Measurements from ENCODE around the gene MYO1G. TPM values are rescaled to one million over a fixed set of nuclear protein-coding genes. Genes with fewer than 3 reads are reported as not detected.

The MYO1G gene
- total RNA-seq, 1 experiment from 2014 or later: 0.36 TPM

DNA sequence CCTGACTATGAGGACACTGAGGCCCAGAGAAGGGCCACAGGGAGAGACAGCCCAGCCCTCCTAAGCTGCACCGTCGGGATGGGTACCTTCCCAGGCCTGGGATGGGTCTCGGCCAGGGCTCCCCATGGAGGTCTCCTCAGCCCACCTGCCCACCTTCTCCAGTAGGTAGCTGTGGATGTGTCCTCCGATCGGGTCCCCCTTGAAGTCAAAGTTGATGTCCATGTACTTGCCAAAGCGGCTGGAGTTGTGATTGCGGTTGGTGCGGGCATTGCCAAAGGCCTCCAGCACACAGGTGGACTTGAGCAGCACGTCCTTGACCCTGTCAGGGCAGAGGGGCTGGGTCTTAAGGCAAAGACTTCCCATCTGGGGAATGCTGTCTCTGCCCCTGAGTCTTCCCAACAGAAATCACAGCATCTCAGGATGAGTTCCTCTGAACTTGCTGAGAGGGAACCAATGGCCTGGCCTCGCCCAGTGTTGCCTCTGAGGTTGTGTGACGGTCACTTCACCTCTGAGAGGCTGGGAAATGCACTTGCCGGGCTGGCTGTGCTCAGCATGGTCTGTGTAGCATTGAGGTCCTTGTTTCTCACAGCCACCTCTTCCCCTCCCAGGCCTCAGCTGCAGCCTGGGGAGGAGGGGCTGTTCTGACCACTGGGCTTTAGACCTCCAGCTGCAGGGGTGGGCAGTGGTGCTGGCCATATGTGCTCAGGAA, 3.3 kb downstream of the MYO1G start:
- H3K4me3 Mint-ChIP-seq (ENCODE audit: unreplicated experiment): no peak overlapping the region
- no TSS peak for BruUV-seq (replicated peaks)
- no peaks in the 10 kb centered on the region for H3K27me3 ChIP-seq (replicated peaks; ENCODE audit: control insufficient read depth, insufficient read depth, low read length)
- no peak overlapping the region for H3K4me3 ChIP-seq (ENCODE audit: low read depth, low read length)
- peaks cover 19% of the 10 kb centered on the region for H3K4me1 ChIP-seq
- H3K27ac Mint-ChIP-seq (ENCODE audit: unreplicated experiment): no peak overlapping the region
- CTCF ChIA-PET: interaction anchor here (0.6 kb wide), 1 partner anchor 24 kb away, joined by 4 read pairs; no protein-coding TSS in a partner anchor
- POLR2A ChIA-PET: no interaction called here
- H3K4me1 Mint-ChIP-seq (ENCODE audit: low read depth, unreplicated experiment): peaks cover 7% of the 10 kb centered on the region
- H3K9me3 Mint-ChIP-seq (ENCODE audit: unreplicated experiment): no peaks in the 10 kb centered on the region
- TF ChIP-seq, protein P1, sequence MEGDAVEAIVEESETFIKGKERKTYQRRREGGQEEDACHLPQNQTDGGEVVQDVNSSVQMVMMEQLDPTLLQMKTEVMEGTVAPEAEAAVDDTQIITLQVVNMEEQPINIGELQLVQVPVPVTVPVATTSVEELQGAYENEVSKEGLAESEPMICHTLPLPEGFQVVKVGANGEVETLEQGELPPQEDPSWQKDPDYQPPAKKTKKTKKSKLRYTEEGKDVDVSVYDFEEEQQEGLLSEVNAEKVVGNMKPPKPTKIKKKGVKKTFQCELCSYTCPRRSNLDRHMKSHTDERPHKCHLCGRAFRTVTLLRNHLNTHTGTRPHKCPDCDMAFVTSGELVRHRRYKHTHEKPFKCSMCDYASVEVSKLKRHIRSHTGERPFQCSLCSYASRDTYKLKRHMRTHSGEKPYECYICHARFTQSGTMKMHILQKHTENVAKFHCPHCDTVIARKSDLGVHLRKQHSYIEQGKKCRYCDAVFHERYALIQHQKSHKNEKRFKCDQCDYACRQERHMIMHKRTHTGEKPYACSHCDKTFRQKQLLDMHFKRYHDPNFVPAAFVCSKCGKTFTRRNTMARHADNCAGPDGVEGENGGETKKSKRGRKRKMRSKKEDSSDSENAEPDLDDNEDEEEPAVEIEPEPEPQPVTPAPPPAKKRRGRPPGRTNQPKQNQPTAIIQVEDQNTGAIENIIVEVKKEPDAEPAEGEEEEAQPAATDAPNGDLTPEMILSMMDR (IDR thresholded peaks at IDR 0.05; ENCODE audit: insufficient read depth in 1 of 2, low read depth in 1 of 2, low read length in 1 of 2, severe bottlenecking in 1 of 2, unreplicated experiment in 1 of 2): no peak
- H3K27me3 Mint-ChIP-seq (ENCODE audit: insufficient read depth, unreplicated experiment): no peaks in the 10 kb centered on the region
- DNase-seq: no peak
- H3K9me3 ChIP-seq: no peaks in the 10 kb centered on the region
- H3K36me3 Mint-ChIP-seq (ENCODE audit: insufficient read depth, unreplicated experiment): peaks cover 10% of the 10 kb centered on the region
- H3K36me3 ChIP-seq (ENCODE audit: control insufficient read depth, insufficient read depth, low read length): no peaks in the 10 kb centered on the region
- intact Hi-C loops (cut with micrococcal nuclease; ENCODE audit: unreplicated experiment): no loop called here

DNA sequence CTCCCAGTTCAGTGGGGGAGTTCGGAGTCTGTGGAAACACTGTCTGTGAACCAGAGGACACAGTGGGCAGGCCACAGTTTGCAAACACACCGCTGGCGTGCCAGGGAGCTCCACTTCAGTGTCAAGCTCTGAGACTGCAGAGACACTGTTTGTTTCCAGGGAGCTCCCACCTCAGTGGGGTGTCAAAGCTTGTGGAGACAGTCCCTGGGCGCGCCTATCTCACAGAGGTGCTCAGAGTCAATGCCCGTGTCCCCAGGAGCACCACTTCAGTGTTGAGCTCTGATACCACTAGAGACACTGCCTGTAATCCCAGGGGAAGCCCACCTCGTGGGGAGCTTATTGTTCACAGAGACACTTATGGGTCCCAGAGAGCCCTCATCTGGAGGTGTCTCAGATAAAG, 4.3 kb downstream of the MYO1G start:
- BruUV-seq (replicated peaks): no TSS peak
- TF ChIP-seq, protein P1 (IDR thresholded peaks at IDR 0.05; ENCODE audit: insufficient read depth in 1 of 2, low read depth in 1 of 2, low read length in 1 of 2, severe bottlenecking in 1 of 2, unreplicated experiment in 1 of 2): no peak

DNA sequence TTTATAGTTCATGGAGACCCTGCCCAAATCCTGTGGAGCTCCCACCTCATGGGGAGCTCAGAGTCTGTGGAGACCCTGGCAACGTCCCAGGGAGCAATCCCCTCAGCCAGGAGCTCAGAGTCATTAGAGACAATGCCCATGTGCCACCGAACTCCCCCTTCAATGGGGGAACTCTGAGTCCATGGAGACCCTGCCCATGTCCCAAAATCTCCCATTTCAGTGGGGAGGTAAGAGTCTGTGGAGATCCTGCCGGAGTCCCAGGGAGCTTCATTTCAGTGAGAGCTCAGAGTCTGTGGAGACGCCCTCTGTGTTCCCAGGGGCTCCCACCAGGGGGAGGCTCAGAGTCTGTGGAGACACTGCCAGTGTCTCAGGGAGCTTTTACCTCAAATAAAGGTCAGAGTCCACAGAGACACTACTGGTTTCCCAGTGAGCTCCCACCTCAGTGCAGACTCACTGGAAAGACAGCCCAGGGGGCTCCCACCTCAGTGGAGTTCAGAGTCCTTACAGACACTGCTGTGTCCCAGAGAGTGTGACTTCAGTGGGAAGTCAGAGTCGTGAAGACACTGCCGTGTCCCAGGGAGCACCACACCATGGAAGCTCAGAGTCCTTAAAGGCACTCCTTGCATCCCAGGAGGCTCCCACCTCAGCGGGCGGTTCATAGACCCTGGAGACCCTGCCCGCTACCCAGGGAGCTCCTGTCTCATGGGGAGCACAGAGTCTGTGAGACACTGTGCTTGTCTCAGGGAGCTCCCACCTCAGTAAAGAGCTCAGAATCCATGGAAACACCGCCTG, 5.0 kb downstream of the MYO1G start:
- ChIA-PET CTCF (interaction anchor here (0.6 to 2.7 kb wide), 12 partner anchors 9 to 473 kb away, joined by 3 to 29 read pairs (median 4); partner anchors contain the start of gene CCM2), POLR2A (interaction anchor here (0.6 to 2.8 kb wide), 7 partner anchors 8 to 88 kb away, joined by 3 to 14 read pairs (median 5); partner anchors contain the start of genes CCM2 and PURB)
- BruUV-seq (replicated peaks): no TSS peak
- Mint-ChIP-seq H3K36me3 (ENCODE audit: insufficient read depth, unreplicated experiment) (no peaks in the 10 kb centered on the region), H3K4me3 (ENCODE audit: unreplicated experiment) (no peak overlapping the region), H3K4me1 (ENCODE audit: low read depth, unreplicated experiment) (no peaks in the 10 kb centered on the region), H3K27ac (ENCODE audit: unreplicated experiment) (no peak overlapping the region), H3K27me3 (ENCODE audit: insufficient read depth, unreplicated experiment) (no peaks in the 10 kb centered on the region), H3K9me3 (ENCODE audit: unreplicated experiment) (no peaks in the 10 kb centered on the region)
- H3K4me3 ChIP-seq (ENCODE audit: low read depth, low read length): no peak overlapping the region
- peaks cover 9% of the 10 kb centered on the region; the same call in 1 of the 2 replicates for H3K4me1 ChIP-seq
- H3K27me3 ChIP-seq (replicated peaks; ENCODE audit: control insufficient read depth, insufficient read depth, low read length): no peaks in the 10 kb centered on the region
- intact Hi-C loops (cut with micrococcal nuclease; ENCODE audit: unreplicated experiment): loop anchor here (2.0 kb wide), 1 partner anchor 163 kb away; no protein-coding TSS in a partner anchor
- DNase-seq: peak; percentile 53 to 59
- no peaks in the 10 kb centered on the region for H3K36me3 ChIP-seq (ENCODE audit: control insufficient read depth, insufficient read depth, low read length)
- TF ChIP-seq, protein P1 (IDR thresholded peaks at IDR 0.05; ENCODE audit: insufficient read depth in 1 of 2, low read depth in 1 of 2, low read length in 1 of 2, severe bottlenecking in 1 of 2, unreplicated experiment in 1 of 2): peak; percentile 44 to 63
- H3K9me3 ChIP-seq: no peaks in the 10 kb centered on the region

More for the DNA sequence above, 4.3 kb downstream of the MYO1G start:
- peaks cover under 1% of the 10 kb centered on the region for H3K4me1 Mint-ChIP-seq (ENCODE audit: low read depth, unreplicated experiment)
- H3K9me3 Mint-ChIP-seq (ENCODE audit: unreplicated experiment): no peaks in the 10 kb centered on the region
- peaks cover 6% of the 10 kb centered on the region for H3K36me3 Mint-ChIP-seq (ENCODE audit: insufficient read depth, unreplicated experiment)
- Histone ChIP-seq H3K4me3 (ENCODE audit: low read depth, low read length) (no peak overlapping the region), H3K4me1 (peaks cover 10% of the 10 kb centered on the region), H3K27me3 (replicated peaks; ENCODE audit: control insufficient read depth, insufficient read depth, low read length) (no peaks in the 10 kb centered on the region), H3K36me3 (ENCODE audit: control insufficient read depth, insufficient read depth, low read length) (no peaks in the 10 kb centered on the region), H3K9me3 (no peaks in the 10 kb centered on the region)
- no peak overlapping the region for H3K4me3 Mint-ChIP-seq (ENCODE audit: unreplicated experiment)
- H3K27me3 Mint-ChIP-seq (ENCODE audit: insufficient read depth, unreplicated experiment): no peaks in the 10 kb centered on the region
- ChIA-PET POLR2A (interaction anchor here (1.4 to 2.8 kb wide), 3 partner anchors 9 to 12 kb away, joined by 4 to 14 read pairs (median 5); no protein-coding TSS in a partner anchor), CTCF (interaction anchor here (0.6 to 2.7 kb wide), 4 partner anchors 26 to 161 kb away, joined by 3 to 29 read pairs (median 18); partner anchors contain the start of gene CCM2)
- intact Hi-C loops (cut with micrococcal nuclease; ENCODE audit: unreplicated experiment): no loop called here
- DNase-seq: no peak
- H3K27ac Mint-ChIP-seq (ENCODE audit: unreplicated experiment): no peak overlapping the region

All from Caco-2 (cell line).